Transverse colon (tissue), 4 donors: ENCODE measurements around the gene RRP12. TPM values are rescaled to one million over a fixed set of nuclear protein-coding genes. Genes with fewer than 3 reads are reported as not detected.

Source experiments
- DNase-seq: peaks from one replicate; pipeline ENCODE4 v3.0.0-alpha.2; 2019
- H3K27ac ChIP-seq, 4 donors: fragments of 200-600 bp; sonication (generic); 2 replicates each; pipeline ENCODE4 v1.5.1; 2016 to 2018; ENCODE audit warnings: inconsistent platforms in 4 of 4
- H3K27me3 ChIP-seq: fragments of 200-600 bp; sonication (generic); 2 replicates; pipeline ENCODE4 v1.5.1; 2017; ENCODE audit warnings: inconsistent platforms
- H3K36me3 ChIP-seq, 4 donors: fragments of 200-600 bp; sonication (generic); 2 replicates each; pipeline ENCODE4 v1.5.1; 2017 to 2019; ENCODE audit warnings: inconsistent platforms in 4 of 4
- H3K4me1 ChIP-seq, 4 donors: fragments of 200-600 bp; sonication (generic); 2 replicates each; pipeline ENCODE4 v1.5.1; 2017 to 2020; ENCODE audit warnings: inconsistent platforms in 4 of 4
- H3K4me3 ChIP-seq, 4 donors: fragments of 200-600 bp; sonication (generic); 1 replicate in 1 of 4; 2 replicates in 3 of 4; pipeline versions ENCODE4 v1.5.1 to v1.6.1; 2017 to 2019; ENCODE audit warnings: inconsistent platforms in 4 of 4
- H3K9me3 ChIP-seq, 2 donors: fragments of 200-600 bp; sonication (generic); 2 replicates each; pipeline ENCODE4 v1.5.1; 2017 to 2019; ENCODE audit warnings: inconsistent platforms in 2 of 2
- CTCF ChIP-seq, 5 experiments: fragments of 200-600 bp in 3 of 5; fragments of 450-650 bp in 2 of 5; sonication (generic) in 3 of 5; IDR thresholded peaks; 1 replicate in 2 of 5; 2 replicates in 3 of 5; pipeline ENCODE4 v1.5.1; 2016 to 2017; ENCODE audit warnings: antibody characterized with exemption in 5 of 5, inconsistent platforms in 3 of 5, mild to moderate bottlenecking in 2 of 5, moderate library complexity in 1 of 5
- EP300 ChIP-seq: sonication (generic); formaldehyde crosslinking; IDR thresholded peaks from one replicate; pipeline ENCODE4 v1.6.1; 2017; ENCODE audit warnings: antibody characterized with exemption, low read depth
- POLR2A ChIP-seq: fragments of 450-650 bp; IDR thresholded peaks from one replicate; pipeline ENCODE4 v1.6.1; 2016; ENCODE audit warnings: antibody characterized with exemption, mild to moderate bottlenecking, moderate library complexity
- POLR2AphosphoS5 ChIP-seq, 3 donors: sonication (generic); formaldehyde crosslinking; IDR thresholded peaks; one replicate each; pipeline ENCODE4 v1.6.1; 2016; ENCODE audit warnings: antibody characterized with exemption in 3 of 3
- WGBS, 2 donors: methylation state at CpG; one replicate each; pipeline ENCODE4 v1.1.5; 2018; ENCODE audit warnings: low coverage in 1 of 2; 5-methylcytosine and 5-hydroxymethylcytosine counted together
- in situ Hi-C, 4 donors: fragments of 200-750 bp; cut with MboI; loops; one replicate each; pipeline versions ENCODE4 v1.15.0 to v1.15.1; 2017; ENCODE audit warnings: low sequenced_read_pairs in 3 of 4, low pct_ligation_motif_present in 1 of 4, low pct_unique_long_range_greater_than_20kb in 1 of 4
- intact Hi-C: fragments of 100-400 bp; cut with DNase I; formaldehyde crosslinking; loops from one replicate; pipeline ENCODE4 v1.15.1; 2023; ENCODE audit warnings: low total_unique reads
- total RNA-seq, 4 donors: library from RNA; depleted of rRNA; stranded (reverse); fragments of >200 nt; gene quantifications; one replicate each; pipeline ENCODE4 v1.1.0, GENCODE V29; 2016

RRP12 gene
- total RNA-seq, 4 donors from 2014 or later: 5.7 to 14.0 (median 11.5) TPM

GRCh38 chr10:97356918-97357317 lies 44.2 kb downstream of the RRP12 start:
- in situ Hi-C loops: loop anchor here in 2 of 4 donors (10.0 to 25.0 kb wide), 3 partner anchors 72 to 295 kb away; no protein-coding TSS in a partner anchor
- no peak for DNase-seq
- H3K9me3 ChIP-seq: no peaks in the 10 kb centered on the region
- 100% methylated on average over 3 of the region's 7 CpGs; no CpG with 5 or more reads in 1 of the 2 donors for WGBS, 2 donors
- H3K27ac ChIP-seq: no peak overlapping the region
- intact Hi-C loops: loop anchor here (5.0 kb wide), 1 partner anchor 75 kb away; no protein-coding TSS in a partner anchor
- no peaks in the 10 kb centered on the region for H3K27me3 ChIP-seq
- TF ChIP-seq CTCF (IDR thresholded peaks at IDR 0.05) (no peak), EP300 (no peak), POLR2AphosphoS5 (IDR thresholded peaks at IDR 0.05) (no peak), POLR2A (no peak)
- no peak overlapping the region for H3K4me3 ChIP-seq
- no peaks in the 10 kb centered on the region for H3K4me1 ChIP-seq
- no peaks in the 10 kb centered on the region for H3K36me3 ChIP-seq

DNA sequence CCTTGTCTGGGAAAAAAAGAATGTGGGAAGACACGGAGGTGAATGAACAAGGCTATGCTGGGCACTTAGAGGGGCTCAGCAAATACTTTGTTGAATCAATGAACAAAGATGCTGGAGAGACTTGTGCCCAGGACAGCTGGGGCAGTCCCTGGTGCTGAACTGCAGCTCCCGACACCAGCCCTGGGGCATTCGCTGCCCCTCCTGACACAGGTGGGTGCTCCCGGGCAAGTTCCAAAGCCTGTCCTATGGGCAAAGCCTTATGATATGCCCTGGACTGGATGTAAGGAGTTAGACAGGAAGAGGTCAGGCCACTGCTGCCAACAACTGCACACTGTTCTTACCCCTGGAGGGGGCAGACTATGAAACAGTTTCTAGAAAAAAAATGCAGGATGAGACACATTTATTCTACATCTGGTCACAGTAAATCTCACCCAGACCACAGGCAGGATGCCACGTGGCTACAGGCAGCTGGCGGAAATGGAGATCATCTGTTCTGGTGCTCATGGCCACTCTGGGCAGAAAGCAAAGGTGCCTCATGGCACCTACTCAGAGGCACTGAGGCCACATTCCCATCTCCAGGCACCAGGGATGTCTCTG lies 44.7 kb downstream of the RRP12 start:
- WGBS, 2 donors: 90% methylated on average over 6 of the region's 6 CpGs; no CpG with 5 or more reads in 1 of the 2 donors
- Histone ChIP-seq H3K27ac (no peak overlapping the region), H3K27me3 (no peaks in the 10 kb centered on the region), H3K4me3 (no peak overlapping the region), H3K36me3 (no peaks in the 10 kb centered on the region), H3K4me1 (no peaks in the 10 kb centered on the region), H3K9me3 (no peaks in the 10 kb centered on the region)
- DNase-seq: no peak
- intact Hi-C loops: loop anchor here (5.0 kb wide), 1 partner anchor 74 kb away; no protein-coding TSS in a partner anchor
- in situ Hi-C loops: loop anchor here in 2 of 4 donors (10.0 to 25.0 kb wide), 3 partner anchors 72 to 294 kb away; no protein-coding TSS in a partner anchor
- TF ChIP-seq CTCF (IDR thresholded peaks at IDR 0.05) (no peak), POLR2AphosphoS5 (IDR thresholded peaks at IDR 0.05) (no peak), EP300 (no peak), POLR2A (no peak)

DNA sequence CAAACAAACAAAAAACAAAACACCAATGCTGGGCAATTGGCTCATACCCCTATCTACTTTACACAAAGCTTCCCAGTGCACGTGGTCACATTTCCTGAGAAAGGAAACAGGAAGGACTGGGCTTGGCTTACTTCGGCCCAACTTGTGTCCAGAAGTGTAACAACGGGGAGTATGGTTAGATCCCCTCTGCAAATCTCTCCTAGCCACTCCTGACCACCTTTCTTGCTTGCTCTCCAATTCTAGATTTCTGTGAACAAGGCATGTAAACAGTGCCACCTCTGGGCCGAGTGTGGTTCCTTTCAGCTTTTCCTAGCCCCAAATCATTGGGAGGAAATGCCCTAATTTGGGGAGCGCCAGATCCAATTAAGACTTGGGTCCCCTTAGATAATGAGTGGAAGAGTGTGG lies 45.6 kb downstream of the RRP12 start:
- Histone ChIP-seq H3K4me1 (peaks cover 0 to 1% (median 0%) of the 10 kb centered on the region in 4 donors), H3K27ac (no peak overlapping the region), H3K36me3 (no peaks in the 10 kb centered on the region), H3K27me3 (no peaks in the 10 kb centered on the region), H3K9me3 (no peaks in the 10 kb centered on the region), H3K4me3 (no peak overlapping the region)
- intact Hi-C loops: loop anchor here (5.0 kb wide), 1 partner anchor 73 kb away; no protein-coding TSS in a partner anchor
- TF ChIP-seq POLR2A: no peak
- TF ChIP-seq CTCF (IDR thresholded peaks at IDR 0.05): peak; percentile 39 to 54 (median 47)
- no peak for TF ChIP-seq POLR2AphosphoS5 (IDR thresholded peaks at IDR 0.05)
- TF ChIP-seq EP300: no peak
- 62% methylated on average over 5 of the region's 5 CpGs; no CpG with 5 or more reads in 1 of the 2 donors for WGBS, 2 donors
- in situ Hi-C loops: loop anchor here in 2 of 4 donors (10.0 to 25.0 kb wide), 3 partner anchors 71 to 293 kb away; no protein-coding TSS in a partner anchor
- DNase-seq: peak; percentile 36

DNA sequence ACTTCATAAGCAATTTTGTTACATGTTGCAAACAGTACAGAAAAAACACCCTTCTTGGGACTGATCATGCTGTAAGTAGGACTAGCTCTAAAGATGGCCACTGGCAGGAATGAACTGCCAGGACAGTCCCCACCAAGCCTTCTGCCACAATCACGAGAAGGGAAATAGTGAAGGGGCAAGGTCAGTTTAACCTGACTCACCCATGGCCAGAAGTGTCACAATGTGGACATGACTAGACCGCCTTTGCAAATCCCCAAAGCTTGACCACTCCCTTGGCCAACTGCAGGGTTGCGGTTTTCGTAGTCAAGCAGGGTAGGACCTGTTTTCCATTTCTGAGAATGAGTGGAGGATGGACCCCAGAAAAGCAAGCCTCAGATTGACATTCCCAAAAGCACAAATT lies 47.2 kb downstream of the RRP12 start:
- no peaks in the 10 kb centered on the region for H3K27me3 ChIP-seq
- no peak for DNase-seq
- no peaks in the 10 kb centered on the region for H3K9me3 ChIP-seq
- in situ Hi-C loops: loop anchor here in 2 of 4 donors (10.0 to 25.0 kb wide), 3 partner anchors 69 to 292 kb away; no protein-coding TSS in a partner anchor
- intact Hi-C loops: no loop called here
- no peaks in the 10 kb centered on the region for H3K36me3 ChIP-seq
- H3K4me1 ChIP-seq: peaks cover 0 to 17% (median 9%) of the 10 kb centered on the region in 4 donors
- H3K27ac ChIP-seq: no peak overlapping the region
- 94% methylated on average over 4 of the region's 4 CpGs; no CpG with 5 or more reads in 1 of the 2 donors for WGBS, 2 donors
- no peak overlapping the region for H3K4me3 ChIP-seq
- no peak for TF ChIP-seq POLR2A
- TF ChIP-seq POLR2AphosphoS5 (IDR thresholded peaks at IDR 0.05): no peak
- no peak for TF ChIP-seq CTCF (IDR thresholded peaks at IDR 0.05)
- no peak for TF ChIP-seq EP300
